NB4 (cell line): Measurements from ENCODE around the gene DNAH14.
"Not testable (repeated sequence)": the region's sequence is repeated elsewhere in the genome, so short reads cannot be mapped to it uniquely, and the experiment has no call there.

Experiments
- DNase-seq: peaks from one replicate; pipeline ENCODE4 v3.0.0; 2010; ENCODE audit warnings: low read depth
- H3K4me3 ChIP-seq: one replicate; pipeline ENCODE4 v1.5.1; 2011; ENCODE audit warnings: mild to moderate bottlenecking, low read depth, low read length, moderate library complexity
- CTCF ChIP-seq: IDR thresholded peaks from one replicate; pipeline ENCODE4 v1.5.1; 2012; ENCODE audit warnings: low read depth, low read length
- MAX ChIP-seq: IDR thresholded peaks from 2 replicates; pipeline ENCODE4 v1.6.1; 2011; ENCODE audit warnings: low read depth, low read length
- MYC ChIP-seq: IDR thresholded peaks from 2 replicates; pipeline ENCODE4 v1.6.1; 2011; ENCODE audit warnings: low read depth, low read length
- POLR2A ChIP-seq: IDR thresholded peaks from 2 replicates; pipeline ENCODE4 v1.6.1; 2011; ENCODE audit warnings: mild to moderate bottlenecking; ENCODE audit not compliant: insufficient read length; ENCODE audit errors: extremely low read depth

DNAH14 gene

DNA sequence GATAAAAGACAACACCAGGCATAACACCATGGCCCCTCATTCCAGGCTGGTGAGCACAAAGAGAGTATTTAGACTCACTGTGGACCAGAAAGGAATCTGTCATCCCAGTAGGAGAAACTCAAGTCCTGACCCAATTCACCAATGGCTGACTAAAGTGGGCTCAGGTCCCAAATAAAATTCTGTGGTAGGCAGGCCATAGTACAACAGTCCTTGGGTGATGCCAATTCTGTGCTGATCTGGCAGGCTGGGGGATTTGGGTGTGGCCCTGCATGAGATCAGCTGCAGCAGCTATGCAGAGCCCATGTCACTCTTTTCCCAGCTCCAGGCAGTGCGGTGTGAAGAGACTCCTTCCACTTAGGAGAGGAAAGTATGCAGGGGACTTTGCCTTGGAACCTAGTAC is 253.2 kb downstream of the DNAH14 start:
- TF ChIP-seq MYC (no peak), MAX (no peak)
- no peak for DNase-seq

DNA sequence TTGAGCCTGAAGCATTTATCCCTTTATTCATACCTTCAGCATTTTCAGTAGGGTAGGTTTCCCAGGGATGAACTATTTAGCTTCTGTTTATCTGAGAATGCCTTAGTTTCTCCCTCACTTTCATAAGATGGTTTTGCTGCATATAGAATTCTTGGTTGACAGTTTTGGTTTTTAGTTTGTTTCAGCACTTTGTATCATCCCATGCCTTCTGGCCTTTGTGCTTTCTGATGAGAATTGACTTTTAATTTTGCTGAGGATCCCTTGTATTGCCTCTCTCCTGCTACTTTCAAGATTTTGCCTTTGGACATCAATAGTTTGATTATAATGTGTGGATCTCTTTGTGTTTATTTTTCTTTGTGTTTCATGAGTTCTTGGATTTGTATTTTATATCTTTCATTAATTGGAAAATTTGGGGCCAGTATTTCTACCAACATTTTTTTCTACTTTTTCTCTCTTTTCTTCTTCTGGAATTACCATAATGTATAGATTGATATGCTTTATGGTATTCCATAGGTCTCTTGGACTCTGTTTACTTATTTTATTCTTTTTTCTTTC is 261.8 kb downstream of the DNAH14 start:
- TF ChIP-seq MYC (no peak), CTCF (no peak), POLR2A (no peak), MAX (no peak)
- DNase-seq = no peak
- H3K4me3 ChIP-seq = no peak overlapping the region

More for the DNA sequence above, 253.2 kb downstream of the DNAH14 start:
- H3K4me3 ChIP-seq = no peak overlapping the region

- DNase-seq = no peak
- H3K4me3 ChIP-seq = no peak overlapping the region
- TF ChIP-seq POLR2A = no peak
- no peak for TF ChIP-seq CTCF
- TF ChIP-seq MAX = no peak
- no peak for TF ChIP-seq MYC
Measured at GRCh38 chr1:225201447-225201846, 272.0 kb downstream of the DNAH14 start.

DNA sequence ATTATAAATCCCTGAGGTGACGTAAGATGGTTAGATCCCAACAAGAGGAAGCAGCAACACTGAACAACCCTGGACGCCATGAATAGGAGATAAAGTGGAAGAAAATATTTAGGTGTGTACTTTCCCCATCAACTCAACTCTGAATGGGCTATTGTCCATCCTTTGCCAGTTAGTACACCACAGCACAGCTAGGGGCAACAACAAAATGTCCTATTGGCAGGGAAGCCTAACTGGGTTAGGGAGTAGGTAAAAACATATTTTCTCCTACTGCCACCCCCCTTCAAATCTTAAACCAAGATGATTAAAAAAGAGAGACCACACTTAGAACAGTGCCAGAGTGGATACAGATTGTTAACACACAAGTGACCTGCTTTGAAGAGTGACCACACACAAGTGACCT is 278.3 kb downstream of the DNAH14 start:
- no peak for TF ChIP-seq MYC
- no peak for TF ChIP-seq MAX
- TF ChIP-seq POLR2A = no peak
- no peak for TF ChIP-seq CTCF

GRCh38 chr1:225209153-225209552 is 279.7 kb downstream of the DNAH14 start:
- no peak overlapping the region for H3K4me3 ChIP-seq
- DNase-seq = no peak
- TF ChIP-seq POLR2A (no peak), MYC (no peak), MAX (no peak), CTCF (no peak)

More for the DNA sequence above, 278.3 kb downstream of the DNAH14 start:
- H3K4me3 ChIP-seq = no peak overlapping the region
- DNase-seq = no peak

DNA sequence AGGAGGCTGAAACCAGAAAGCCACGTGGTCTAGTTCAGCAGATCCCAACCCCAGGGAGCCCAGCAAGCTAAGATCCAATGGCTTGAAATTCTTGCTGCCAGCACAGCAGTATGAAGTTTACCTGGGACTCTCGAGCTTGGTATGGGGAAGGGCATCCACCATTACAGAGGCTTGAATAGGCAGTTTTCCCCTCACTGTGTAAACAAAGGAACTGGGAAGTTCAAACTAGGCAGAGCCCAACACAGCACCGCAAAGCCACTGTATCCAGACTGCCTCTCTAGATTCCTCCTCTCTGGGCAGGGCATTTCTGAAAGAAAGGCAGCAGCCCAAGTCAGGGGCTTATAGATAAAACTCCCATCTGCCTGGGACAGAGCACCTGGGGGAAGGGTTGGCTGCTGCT is 280.7 kb downstream of the DNAH14 start:
- H3K4me3 ChIP-seq, DNase-seq: not testable (repeated sequence)

- DNase-seq, H3K4me3 ChIP-seq: not testable (repeated sequence)
Measured at GRCh38 chr1:225211694-225212442, 282.4 kb downstream of the DNAH14 start.
